GM12892 (cell line): ENCODE data around the gene ARVCF.
A peak's percentile ranks its signal among the peaks of the same experiment; 100 is the strongest.

ENCODE experiments used
- DNase-seq: peaks from one replicate; pipeline ENCODE4 v3.0.0; 2011; ENCODE audit not compliant: insufficient read length
- FAIRE-seq: peaks from 2 replicates; lab custom pipeline; 2011; peaks lifted over from hg19 to GRCh38; lab: Jason Lieb, UNC
- POLR2A ChIP-seq: IDR thresholded peaks from 2 replicates; pipeline ENCODE4 v1.6.1; 2011; ENCODE audit warnings: low read depth, low read length, control low read depth
- POLR2AphosphoS5 ChIP-seq: IDR thresholded peaks from 2 replicates; pipeline ENCODE4 v1.6.1; 2011; ENCODE audit warnings: low read depth, low read length, control low read depth
- TAF1 ChIP-seq: IDR thresholded peaks from 2 replicates; pipeline ENCODE4 v1.6.1; 2011; ENCODE audit warnings: low read depth, mild to moderate bottlenecking, control low read depth, low read length, borderline replicate concordance

ARVCF gene

DNA sequence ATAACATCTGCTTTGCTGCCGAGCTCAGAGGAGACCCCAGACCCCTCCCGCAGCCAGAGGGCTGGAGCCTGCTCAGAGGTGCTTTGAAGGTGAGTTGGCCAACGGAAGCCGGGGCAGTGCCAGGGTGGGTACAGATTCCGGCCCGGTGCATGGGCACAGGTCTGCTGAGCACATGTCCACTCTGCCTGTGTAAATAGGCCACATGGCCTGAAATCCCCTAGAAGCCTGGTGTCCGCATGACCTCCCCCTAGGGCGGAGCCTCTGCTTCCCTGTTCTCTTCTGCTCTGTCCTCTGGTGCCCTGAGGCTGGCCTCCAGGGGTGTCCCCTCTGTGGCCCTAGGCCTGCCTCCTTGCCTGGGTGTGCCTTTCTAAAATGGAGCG is 55.4 kb downstream of the ARVCF start:
- FAIRE-seq (no peak), DNase-seq (no peak)
- TF ChIP-seq TAF1 (no peak), POLR2A (no peak), POLR2AphosphoS5 (no peak)

DNA sequence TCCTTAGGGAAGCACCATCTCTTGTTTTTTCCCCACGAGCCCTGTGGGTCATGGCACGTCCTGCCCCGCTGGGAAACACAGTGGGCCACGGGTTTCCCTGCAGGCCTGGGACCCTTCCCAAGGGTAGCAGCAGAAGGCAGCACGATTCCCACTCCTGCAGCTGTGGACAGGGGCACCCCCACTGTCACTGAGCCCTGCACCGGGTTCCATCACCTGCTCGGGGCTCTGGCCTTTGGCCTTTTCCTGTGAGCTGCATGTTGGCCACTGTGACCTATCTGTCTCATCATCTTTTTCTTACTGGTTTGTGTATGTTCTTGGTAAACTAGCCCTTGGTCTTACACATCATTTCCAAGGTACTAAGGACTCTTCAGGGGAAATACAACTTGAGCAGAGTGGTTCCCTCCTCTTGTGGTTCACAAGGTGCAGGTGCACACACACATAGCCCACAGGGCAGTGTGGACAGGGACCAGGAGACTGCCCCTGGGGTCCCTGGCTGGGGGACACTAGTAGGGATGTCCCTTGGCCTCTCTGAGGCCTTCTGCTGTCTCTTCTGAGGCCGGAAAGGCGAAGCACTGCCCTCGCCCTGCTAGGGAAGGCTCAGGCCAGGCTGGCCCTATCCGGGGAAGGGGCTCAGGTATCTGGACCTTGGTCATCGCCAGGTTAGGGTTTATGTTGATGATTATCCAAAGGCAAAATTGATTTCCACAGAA is 56.0 kb downstream of the ARVCF start:
- FAIRE-seq, result no peak
- TF ChIP-seq TAF1 (no peak), POLR2AphosphoS5 (no peak), POLR2A (no peak)

GRCh38 chr22:19959587-19960490 is 56.8 kb downstream of the ARVCF start:
- FAIRE-seq, result no peak
- DNase-seq, result peak; percentile 2
- no peak for TF ChIP-seq TAF1
- TF ChIP-seq POLR2A, result no peak
- TF ChIP-seq POLR2AphosphoS5, result no peak

More for the DNA sequence above, 56.0 kb downstream of the ARVCF start:
- no peak for DNase-seq

DNA sequence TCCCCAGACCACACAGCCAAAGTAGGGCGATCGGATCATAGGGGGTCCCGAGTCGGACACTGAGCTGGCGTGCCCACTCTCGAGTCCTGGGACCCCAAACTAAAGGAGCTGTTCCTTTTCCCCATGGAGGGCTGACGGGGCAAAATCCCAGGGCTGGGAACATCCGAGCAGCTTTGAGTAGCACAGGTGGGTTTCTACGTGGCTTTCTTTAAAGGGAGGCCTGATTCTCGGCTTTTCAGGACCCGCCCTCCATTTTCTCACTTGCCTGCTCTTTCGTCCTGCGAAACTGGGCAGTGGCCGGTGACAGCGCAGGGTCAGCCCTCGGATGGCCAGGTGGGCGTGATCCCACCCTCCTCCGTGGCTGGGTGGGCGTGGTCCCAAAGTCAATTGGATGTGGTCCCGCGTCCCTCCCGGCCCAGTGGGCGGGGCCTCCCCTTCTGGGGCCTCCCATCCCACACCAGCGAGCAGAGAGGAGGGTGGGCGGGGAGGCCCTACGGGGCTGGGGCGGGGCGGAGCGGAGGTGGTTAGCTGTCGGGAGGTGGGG is 57.5 kb downstream of the ARVCF start:
- FAIRE-seq (no peak), DNase-seq (peak; percentile 5)
- TF ChIP-seq TAF1, result no peak
- TF ChIP-seq POLR2AphosphoS5, result no peak
- TF ChIP-seq POLR2A, result no peak

DNA sequence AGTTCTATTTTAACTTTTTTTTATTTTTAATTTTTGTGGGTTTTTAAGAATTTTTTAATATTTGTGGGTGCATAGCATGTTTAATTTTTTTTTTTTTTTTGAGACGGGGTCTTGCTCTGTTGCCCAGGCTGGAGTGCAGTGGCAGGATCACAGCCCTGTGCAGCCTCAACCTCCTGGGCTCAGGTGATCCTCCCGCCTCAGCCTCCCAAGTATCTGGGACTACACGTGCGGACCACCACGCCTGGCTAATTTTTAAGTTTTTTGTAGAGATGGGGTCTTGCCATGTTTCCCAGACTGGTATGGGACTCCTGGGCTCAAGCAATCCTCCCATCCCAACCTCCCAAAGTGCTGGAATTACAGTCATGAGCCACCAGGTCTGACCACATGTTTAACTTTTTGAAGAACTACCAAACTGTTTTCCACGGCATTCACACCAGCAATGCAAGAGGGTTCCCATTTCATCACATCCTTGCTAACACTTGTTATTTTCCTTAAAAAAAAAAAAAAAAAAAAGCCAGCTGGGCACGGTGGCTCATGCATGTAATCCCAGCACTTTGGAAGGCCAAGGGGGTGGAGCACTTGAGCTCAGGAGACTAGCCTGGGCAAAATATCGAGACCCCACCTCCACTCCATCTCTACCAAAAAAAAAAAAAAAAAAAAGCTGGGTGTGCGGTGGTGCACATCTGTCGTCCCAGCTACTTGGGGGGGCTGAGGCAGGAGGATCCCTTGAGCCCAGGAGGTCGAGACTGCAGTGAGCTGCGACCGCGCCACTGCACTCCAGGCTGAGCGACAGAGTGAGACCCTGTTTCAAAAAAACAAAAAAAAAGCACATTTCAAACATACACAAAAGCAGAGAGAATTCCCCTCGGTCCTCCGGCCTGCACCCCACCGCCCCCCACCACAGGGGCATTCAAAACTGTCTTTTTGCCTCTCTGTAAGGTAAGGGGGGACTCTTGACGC is 58.3 kb downstream of the ARVCF start:
- FAIRE-seq (no peak), DNase-seq (no peak)
- TF ChIP-seq POLR2AphosphoS5, result no peak
- TF ChIP-seq POLR2A, result no peak
- no peak for TF ChIP-seq TAF1

DNA sequence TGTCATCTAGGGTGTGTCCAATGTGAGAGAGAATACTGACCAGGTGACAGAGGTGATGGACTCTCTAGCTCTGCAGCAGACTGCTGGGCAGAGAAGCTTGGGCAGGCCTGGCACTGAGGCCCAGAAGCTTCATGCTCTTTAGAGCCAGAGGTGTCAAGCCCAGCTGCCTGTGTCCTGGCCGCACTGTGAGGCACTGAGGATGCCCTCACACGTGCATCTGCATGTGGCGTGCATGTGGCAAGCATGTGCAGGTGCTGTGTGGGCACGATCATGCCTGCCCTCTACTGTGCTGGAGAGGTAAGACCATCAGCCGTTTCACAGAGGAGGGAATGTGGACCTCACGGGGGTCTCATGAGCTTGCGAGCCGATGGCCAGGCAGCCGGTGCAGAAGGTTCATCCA is 59.2 kb downstream of the ARVCF start:
- TF ChIP-seq POLR2AphosphoS5 (no peak), TAF1 (no peak), POLR2A (no peak)
- FAIRE-seq (no peak), DNase-seq (no peak)

GRCh38 chr22:19955241-19956128 is 61.1 kb downstream of the ARVCF start:
- TF ChIP-seq POLR2AphosphoS5 (no peak), POLR2A (no peak), TAF1 (no peak)
- DNase-seq, result peak; percentile 10
- FAIRE-seq, result no peak

DNA sequence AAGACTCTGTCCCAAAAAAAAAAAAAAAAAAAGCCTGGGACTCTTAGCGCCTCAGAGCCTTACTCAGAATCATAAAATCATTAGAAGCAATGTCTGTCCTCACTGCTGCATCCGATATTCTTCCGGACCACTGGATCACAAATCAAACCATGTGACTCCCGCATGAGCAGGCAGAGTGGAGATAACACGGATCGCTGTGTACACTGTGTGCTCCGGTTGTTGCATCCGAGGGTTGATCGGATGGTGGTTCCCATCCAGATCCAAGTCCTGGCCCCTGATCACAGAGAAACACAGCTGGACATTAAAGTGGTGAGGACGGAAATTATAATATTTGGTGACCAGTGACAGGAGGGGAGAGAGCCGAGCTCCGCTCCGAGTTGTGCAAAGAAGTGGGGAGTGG is 65.3 kb downstream of the ARVCF start:
- TF ChIP-seq TAF1 (no peak), POLR2AphosphoS5 (no peak), POLR2A (no peak)

DNA sequence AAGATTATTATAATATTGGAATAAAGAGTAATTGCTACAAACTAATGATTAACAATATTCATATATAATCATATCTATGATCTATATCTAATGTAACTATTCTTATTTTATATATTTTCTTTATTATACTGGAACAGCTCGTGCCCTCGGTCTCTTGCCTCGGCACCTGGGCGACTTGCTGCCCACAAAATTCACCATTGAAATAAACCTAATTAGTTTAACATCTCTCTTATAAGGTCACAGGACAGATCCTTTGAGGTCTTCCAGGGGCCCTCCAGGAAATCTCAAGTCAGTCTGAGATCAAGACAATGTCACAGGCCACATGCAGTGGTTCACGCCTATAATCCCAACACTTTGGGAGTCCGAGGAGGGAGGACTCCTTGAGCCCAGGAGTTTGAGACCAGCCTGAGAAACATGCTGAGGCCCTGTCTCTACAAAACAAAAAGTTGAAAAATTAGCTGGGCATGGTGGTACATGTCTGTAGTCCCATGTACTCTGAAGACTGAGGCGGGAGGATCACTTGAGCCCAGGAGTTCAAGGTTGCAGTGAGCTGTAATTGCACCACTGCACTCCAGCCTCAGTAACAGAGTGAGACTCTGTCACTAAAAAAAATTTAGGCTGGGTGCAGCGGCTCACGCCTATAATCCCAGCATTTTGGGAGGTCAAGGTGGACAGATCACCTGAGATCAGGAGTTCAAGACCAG is 68.4 kb downstream of the ARVCF start:
- DNase-seq (no peak), FAIRE-seq (no peak)
- TF ChIP-seq TAF1, result no peak
- TF ChIP-seq POLR2A, result no peak
- no peak for TF ChIP-seq POLR2AphosphoS5

More for the DNA sequence above, 65.3 kb downstream of the ARVCF start:
- DNase-seq (no peak), FAIRE-seq (no peak)
